Hepatocyte (in vitro differentiated cells): ENCODE data around the gene COX6B2. TPM values are rescaled to one million over a fixed set of nuclear protein-coding genes. Genes with fewer than 3 reads are reported as not detected.

Experiments
- DNase-seq: peaks from one replicate; pipeline ENCODE4 v3.0.0-alpha.2; 2016; ENCODE audit warnings: low spot score
- H2AFZ ChIP-seq: fragments of 200-600 bp; sonication (generic); 2 replicates; pipeline ENCODE4 v1.6.0; 2016; ENCODE audit warnings: antibody characterized with exemption, mild to moderate bottlenecking
- H3K27ac ChIP-seq: fragments of 200-600 bp; sonication (generic); 2 replicates; pipeline ENCODE4 v1.5.1; 2016; ENCODE audit warnings: mild to moderate bottlenecking
- H3K27me3 ChIP-seq: fragments of 200-600 bp; sonication (generic); 2 replicates; pipeline ENCODE4 v1.6.1; 2016
- H3K36me3 ChIP-seq: fragments of 200-600 bp; sonication (generic); replicated peaks from 2 replicates; pipeline ENCODE4 v1.5.1; 2016; ENCODE audit warnings: low read depth; ENCODE audit not compliant: insufficient read depth
- H3K4me1 ChIP-seq: fragments of 200-600 bp; sonication (generic); 2 replicates; pipeline ENCODE4 v1.5.1; 2016; ENCODE audit warnings: mild to moderate bottlenecking, moderate library complexity; ENCODE audit not compliant: insufficient read depth
- H3K4me2 ChIP-seq: fragments of 200-600 bp; sonication (generic); 2 replicates; pipeline ENCODE4 v1.6.0; 2016
- H3K4me3 ChIP-seq: fragments of 200-600 bp; sonication (generic); 2 replicates; pipeline ENCODE4 v1.5.1; 2016; ENCODE audit warnings: mild to moderate bottlenecking
- H3K79me2 ChIP-seq: fragments of 200-600 bp; sonication (generic); 2 replicates; pipeline ENCODE4 v1.6.0; 2017; ENCODE audit warnings: mild to moderate bottlenecking
- H3K9me2 ChIP-seq: fragments of 200-600 bp; sonication (generic); replicated peaks from 2 replicates; pipeline ENCODE4 v1.6.0; 2017; ENCODE audit warnings: mild to moderate bottlenecking; ENCODE audit not compliant: insufficient read depth
- H3K9me3 ChIP-seq: fragments of 200-600 bp; sonication (generic); 2 replicates; pipeline ENCODE4 v1.5.1; 2016; ENCODE audit warnings: low read depth, mild to moderate bottlenecking
- H4K20me1 ChIP-seq: fragments of 200-600 bp; sonication (generic); 2 replicates; pipeline ENCODE4 v1.6.0; 2016; ENCODE audit warnings: mild to moderate bottlenecking; ENCODE audit not compliant: insufficient read depth, poor library complexity, severe bottlenecking
- CTCF ChIP-seq: fragments of 200-600 bp; sonication (generic); IDR thresholded peaks from 2 replicates; pipeline ENCODE4 v1.5.1; 2016; ENCODE audit warnings: antibody characterized with exemption, mild to moderate bottlenecking; ENCODE audit not compliant: poor library complexity
- EZH2 ChIP-seq: fragments of 200-600 bp; sonication (generic); IDR thresholded peaks from 2 replicates; pipeline ENCODE4 v1.6.1; 2016; ENCODE audit warnings: antibody characterized with exemption, mild to moderate bottlenecking, borderline replicate concordance
- EZH2phosphoT487 ChIP-seq: fragments of 200-600 bp; sonication (generic); IDR thresholded peaks from one replicate; pipeline ENCODE4 v1.6.1; 2018; ENCODE audit warnings: antibody characterized with exemption, mild to moderate bottlenecking, low read depth, moderate library complexity; ENCODE audit not compliant: unreplicated experiment, severe bottlenecking
- WGBS: methylation state at CpG from one replicate; pipeline ENCODE4 v1.1.6; 2016; ENCODE audit warnings: low lambda C conversion rate; ENCODE audit errors: missing lambda C conversion rate; 5-methylcytosine and 5-hydroxymethylcytosine counted together
- polyA plus RNA-seq: library from polyadenylated mRNA; unstranded; fragments of >200 nt; fragmentation: Nextera tagmentation; extraction: Ambion mirVana; gene quantifications from 2 replicates; pipeline ENCODE4 v1.2.1, GENCODE V29; 2016
- total RNA-seq: library from RNA; depleted of rRNA; stranded (reverse); fragments of >200 nt; gene quantifications from 2 replicates; pipeline ENCODE4 v1.2.3, GENCODE V29; 2014

The COX6B2 gene
- total and polyA plus RNA-seq, 2 experiments from 2014 or later = 0.50 to 4.5 TPM

GRCh38 chr19:55345818-55346724, 8.4 kb downstream of the COX6B2 start:
- TF ChIP-seq CTCF (no peak), EZH2phosphoT487 (no peak), EZH2 (no peak)
- WGBS = 93% methylated on average over 33 of the region's 43 CpGs
- DNase-seq = no peak

GRCh38 chr19:55345101-55345817, 9.3 kb downstream of the COX6B2 start:
- H2AFZ ChIP-seq = no peak overlapping the region
- no peak overlapping the region for H3K4me3 ChIP-seq
- no peaks in the 10 kb centered on the region for H3K36me3 ChIP-seq
- WGBS = 96% methylated on average over 22 of the region's 22 CpGs
- H3K9me3 ChIP-seq = no peaks in the 10 kb centered on the region
- no peak for DNase-seq
- H3K79me2 ChIP-seq = peaks cover 13% of the 10 kb centered on the region
- peaks cover 5% of the 10 kb centered on the region for H4K20me1 ChIP-seq
- TF ChIP-seq CTCF = no peak
- no peak overlapping the region for H3K27ac ChIP-seq
- no peak overlapping the region for H3K4me2 ChIP-seq
- no peaks in the 10 kb centered on the region for H3K9me2 ChIP-seq
- no peaks in the 10 kb centered on the region for H3K4me1 ChIP-seq
- no peaks in the 10 kb centered on the region for H3K27me3 ChIP-seq

More at GRCh38 chr19:55345818-55346724, 8.4 kb downstream of the COX6B2 start:
- peaks cover 3% of the 10 kb centered on the region for H3K27me3 ChIP-seq
- peaks cover 6% of the 10 kb centered on the region for H3K79me2 ChIP-seq
- H3K9me2 ChIP-seq = no peaks in the 10 kb centered on the region
- no peak overlapping the region for H3K4me2 ChIP-seq
- H3K9me3 ChIP-seq = no peaks in the 10 kb centered on the region
- H3K36me3 ChIP-seq = no peaks in the 10 kb centered on the region
- no peak overlapping the region for H3K4me3 ChIP-seq
- H4K20me1 ChIP-seq = peaks cover 5% of the 10 kb centered on the region
- H3K27ac ChIP-seq = no peak overlapping the region
- H3K4me1 ChIP-seq = no peaks in the 10 kb centered on the region
- H2AFZ ChIP-seq = no peak overlapping the region

GRCh38 chr19:55344444-55344843, 10.1 kb downstream of the COX6B2 start:
- WGBS = 88% methylated on average over 9 of the region's 9 CpGs
- H3K9me3 ChIP-seq = no peaks in the 10 kb centered on the region
- no peaks in the 10 kb centered on the region for H3K9me2 ChIP-seq
- H3K4me3 ChIP-seq = no peak overlapping the region
- H3K27ac ChIP-seq = no peak overlapping the region
- no peak overlapping the region for H3K4me2 ChIP-seq
- peaks cover 5% of the 10 kb centered on the region for H4K20me1 ChIP-seq
- TF ChIP-seq EZH2phosphoT487 = no peak
- TF ChIP-seq CTCF = no peak
- no peak for TF ChIP-seq EZH2
- H2AFZ ChIP-seq = no peak overlapping the region
- H3K4me1 ChIP-seq = no peaks in the 10 kb centered on the region
- peaks cover 16% of the 10 kb centered on the region for H3K79me2 ChIP-seq
- H3K27me3 ChIP-seq = no peaks in the 10 kb centered on the region
- H3K36me3 ChIP-seq = no peaks in the 10 kb centered on the region
- no peak for DNase-seq
